ENCODE results near the gene CEACAM7.

The CEACAM7 gene

GRCh38 chr19:41624937-41625336, 63.1 kb downstream of the CEACAM7 start:
- Histone ChIP-seq H3K36me3 (ENCODE audit: insufficient read depth) (no peaks in the 10 kb centered on the region), H3K27ac (no peak overlapping the region), H2AFZ (ENCODE audit: low read depth) (no peak overlapping the region), H3K4me1 (ENCODE audit: low read depth, poor library complexity, severe bottlenecking) (no peaks in the 10 kb centered on the region), H4K20me1 (ENCODE audit: insufficient read depth) (no peaks in the 10 kb centered on the region), H3K27me3 (ENCODE audit: insufficient read depth, low read depth) (peaks cover 93% of the 10 kb centered on the region), H3K79me2 (ENCODE audit: insufficient read depth, low read depth) (no peaks in the 10 kb centered on the region), H3K4me2 (no peak overlapping the region), H3K4me3 (IDR thresholded peaks at IDR 0.05; ENCODE audit: insufficient read depth, low read depth, low read length) (no peak overlapping the region), H3K9ac (no peak overlapping the region)
- TF ChIP-seq, protein P1, sequence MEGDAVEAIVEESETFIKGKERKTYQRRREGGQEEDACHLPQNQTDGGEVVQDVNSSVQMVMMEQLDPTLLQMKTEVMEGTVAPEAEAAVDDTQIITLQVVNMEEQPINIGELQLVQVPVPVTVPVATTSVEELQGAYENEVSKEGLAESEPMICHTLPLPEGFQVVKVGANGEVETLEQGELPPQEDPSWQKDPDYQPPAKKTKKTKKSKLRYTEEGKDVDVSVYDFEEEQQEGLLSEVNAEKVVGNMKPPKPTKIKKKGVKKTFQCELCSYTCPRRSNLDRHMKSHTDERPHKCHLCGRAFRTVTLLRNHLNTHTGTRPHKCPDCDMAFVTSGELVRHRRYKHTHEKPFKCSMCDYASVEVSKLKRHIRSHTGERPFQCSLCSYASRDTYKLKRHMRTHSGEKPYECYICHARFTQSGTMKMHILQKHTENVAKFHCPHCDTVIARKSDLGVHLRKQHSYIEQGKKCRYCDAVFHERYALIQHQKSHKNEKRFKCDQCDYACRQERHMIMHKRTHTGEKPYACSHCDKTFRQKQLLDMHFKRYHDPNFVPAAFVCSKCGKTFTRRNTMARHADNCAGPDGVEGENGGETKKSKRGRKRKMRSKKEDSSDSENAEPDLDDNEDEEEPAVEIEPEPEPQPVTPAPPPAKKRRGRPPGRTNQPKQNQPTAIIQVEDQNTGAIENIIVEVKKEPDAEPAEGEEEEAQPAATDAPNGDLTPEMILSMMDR (conservative IDR thresholded peaks at IDR 0.05; ENCODE audit: low read depth, low read length) = no peak

DNA sequence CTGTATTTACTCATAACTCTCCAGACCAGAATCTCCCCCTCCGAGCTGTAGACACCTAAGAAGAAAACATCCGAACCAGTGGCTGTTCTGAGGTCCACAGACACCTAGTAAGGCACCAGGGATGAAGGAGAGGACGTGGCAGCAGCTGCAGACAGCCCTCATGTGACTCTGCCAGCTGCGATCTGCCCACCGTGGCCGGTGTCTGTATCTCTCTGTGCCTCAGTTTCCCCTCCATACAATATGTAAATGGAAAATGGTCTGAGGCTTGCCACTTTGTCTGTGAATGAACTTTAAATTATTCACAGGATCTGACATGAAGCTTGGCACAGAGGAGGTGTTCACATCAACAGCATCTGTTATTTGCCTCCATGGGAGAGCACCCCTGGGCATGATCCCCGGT, 63.6 kb downstream of the CEACAM7 start:
- H3K4me1 ChIP-seq (ENCODE audit: low read depth, poor library complexity, severe bottlenecking) = no peaks in the 10 kb centered on the region
- H3K9ac ChIP-seq = no peak overlapping the region
- no peak overlapping the region for H2AFZ ChIP-seq (ENCODE audit: low read depth)
- no peak overlapping the region for H3K4me3 ChIP-seq (IDR thresholded peaks at IDR 0.05; ENCODE audit: insufficient read depth, low read depth, low read length)
- H4K20me1 ChIP-seq (ENCODE audit: insufficient read depth) = no peaks in the 10 kb centered on the region
- peaks cover 89% of the 10 kb centered on the region for H3K27me3 ChIP-seq (ENCODE audit: insufficient read depth, low read depth)
- no peaks in the 10 kb centered on the region for H3K79me2 ChIP-seq (ENCODE audit: insufficient read depth, low read depth)
- H3K4me2 ChIP-seq = no peak overlapping the region
- H3K36me3 ChIP-seq (ENCODE audit: insufficient read depth) = no peaks in the 10 kb centered on the region
- no peak overlapping the region for H3K27ac ChIP-seq
- TF ChIP-seq, protein P1 (conservative IDR thresholded peaks at IDR 0.05; ENCODE audit: low read depth, low read length) = no peak

DNA sequence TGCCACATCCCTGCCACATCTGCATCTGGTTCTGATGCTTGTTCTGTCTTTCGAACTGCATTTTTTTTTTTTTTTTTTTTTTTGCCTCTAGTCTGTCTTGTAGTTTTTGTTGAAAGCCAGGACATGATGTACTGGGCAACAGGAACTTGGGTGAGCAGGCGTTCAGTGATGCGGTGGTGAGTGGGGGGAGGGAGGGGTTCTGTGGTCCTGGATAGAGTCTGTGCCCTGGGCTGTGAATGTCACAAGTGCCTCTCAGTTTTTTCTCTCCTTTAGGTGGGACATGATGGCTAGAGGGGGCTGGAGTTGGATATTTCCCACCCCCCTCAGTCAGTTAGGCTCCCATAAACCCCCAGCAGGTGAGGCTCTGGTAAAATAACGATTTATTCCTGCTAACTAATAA, 64.7 kb downstream of the CEACAM7 start:
- Histone ChIP-seq H3K27ac (no peak overlapping the region), H2AFZ (ENCODE audit: low read depth) (no peak overlapping the region), H3K4me3 (IDR thresholded peaks at IDR 0.05; ENCODE audit: insufficient read depth, low read depth, low read length) (no peak overlapping the region), H3K9ac (no peak overlapping the region), H3K36me3 (ENCODE audit: insufficient read depth) (no peaks in the 10 kb centered on the region), H3K4me1 (ENCODE audit: low read depth, poor library complexity, severe bottlenecking) (no peaks in the 10 kb centered on the region), H4K20me1 (ENCODE audit: insufficient read depth) (no peaks in the 10 kb centered on the region), H3K79me2 (ENCODE audit: insufficient read depth, low read depth) (no peaks in the 10 kb centered on the region), H3K27me3 (ENCODE audit: insufficient read depth, low read depth) (peaks cover 78% of the 10 kb centered on the region), H3K4me2 (no peak overlapping the region)
- TF ChIP-seq, protein P1 (conservative IDR thresholded peaks at IDR 0.05; ENCODE audit: low read depth, low read length) = no peak
